HCT116 (cell line): ENCODE measurements around the gene NTHL1. TPM values are rescaled to one million over a fixed set of nuclear protein-coding genes. Genes with fewer than 3 reads are reported as not detected.

Experiments
- ATAC-seq: fragments of 200-7000 bp; cut with Tn5 transposase; 2 replicates; pipeline ENCODE4 v1.9.1; 2020; ENCODE audit warnings: mild to moderate bottlenecking, moderate library complexity
- BruUV-seq: library from RNA; stranded (reverse); fragments of 400-500 nt; replicated peaks from 2 replicates; lab custom pipeline; 2021; lab: Mats Ljungman, UMichigan
- CTCF ChIA-PET: fragments of 300-600 bp; sonication (Branson Sonifier 250); formaldehyde crosslinking; loops from one replicate; lab custom pipeline; 2021; ENCODE audit warnings: antibody characterized with exemption; lab: Charles Lee
- POLR2A ChIA-PET: fragments of 300-600, 350-600 bp; sonication (Branson Sonifier 250); formaldehyde crosslinking; loops from one replicate; lab custom pipeline; 2021; ENCODE audit warnings: antibody characterized with exemption; lab: Charles Lee
- RAD21 ChIA-PET, 2 experiments: fragments of 300-600 bp; sonication (Branson Sonifier 250); formaldehyde crosslinking; loops; one replicate each; lab custom pipeline; 2023; ENCODE audit warnings: low total read pairs in 2 of 2; ENCODE audit not compliant: uncharacterized antibody in 2 of 2, unreplicated experiment in 2 of 2, low non-redundant PET in 1 of 2; lab: Charles Lee
- DNase-seq: peaks from one replicate; pipeline ENCODE4 v3.0.0-alpha.2; 2010; ENCODE audit warnings: low read depth, low spot score
- H2AFZ ChIP-seq: fragments of 200-600 bp; shearing (Covaris generic), sonication (generic); 2 replicates; pipeline ENCODE4 v1.6.1; 2017; ENCODE audit warnings: low read depth, mixed run types, mixed read lengths, antibody characterized with exemption, low read length; ENCODE audit not compliant: poor library complexity, severe bottlenecking
- H3K27ac ChIP-seq: 2 replicates; pipeline ENCODE4 v1.5.1; 2012; ENCODE audit warnings: low read depth, low read length
- H3K27me3 ChIP-seq: fragments of 200-600 bp; sonication (generic); 2 replicates; pipeline ENCODE4 v1.6.1; 2016; ENCODE audit warnings: mixed run types, low read length, mixed read lengths; ENCODE audit not compliant: insufficient read depth
- H3K36me3 ChIP-seq, 2 experiments: fragments of 200-500 bp in 1 of 2; fragments of 200-600 bp in 1 of 2; sonication (Bioruptor generic) in 1 of 2; sonication (generic) in 1 of 2; 2 replicates each; pipeline versions ENCODE4 v1.5.1 to v1.6.1; 2014 to 2016; ENCODE audit warnings: low read length in 2 of 2, inconsistent platforms in 1 of 2, mixed read lengths in 1 of 2, mixed run types in 1 of 2; ENCODE audit not compliant: insufficient read depth in 2 of 2, control insufficient read depth in 1 of 2
- H3K4me1 ChIP-seq, 2 experiments: fragments of 200-600 bp in 1 of 2; sonication (generic) in 1 of 2; 2 replicates each; pipeline versions ENCODE4 v1.5.1 to v1.6.1; 2012 to 2017; ENCODE audit warnings: low read length in 2 of 2, inconsistent platforms in 1 of 2, mild to moderate bottlenecking in 1 of 2, mixed read lengths in 1 of 2, mixed run types in 1 of 2, moderate library complexity in 1 of 2; ENCODE audit not compliant: insufficient read depth in 2 of 2, control insufficient read depth in 1 of 2
- H3K4me2 ChIP-seq: fragments of 200-600 bp; sonication (generic); 2 replicates; pipeline ENCODE4 v1.6.1; 2017; ENCODE audit warnings: mixed run types, low read length, mixed read lengths
- H3K4me3 ChIP-seq, 2 experiments: fragments of 200-600 bp in 1 of 2; sonication (generic) in 1 of 2; replicated peaks in 1 of 2; 2 replicates each; pipeline ENCODE4 v1.5.1; 2011 to 2016; ENCODE audit warnings: low read length in 2 of 2, control low read depth in 1 of 2, low read depth in 1 of 2, mild to moderate bottlenecking in 1 of 2, mixed read lengths in 1 of 2, mixed run types in 1 of 2
- H3K79me2 ChIP-seq: fragments of 200-600 bp; sonication (generic); 2 replicates; pipeline ENCODE4 v1.6.1; 2017; ENCODE audit warnings: mild to moderate bottlenecking, mixed run types, low read length, moderate library complexity, mixed read lengths; ENCODE audit not compliant: insufficient read depth
- H3K9ac ChIP-seq: fragments of 200-600 bp; sonication (generic); 2 replicates; pipeline ENCODE4 v1.6.1; 2016; ENCODE audit warnings: low read length, mixed read lengths
- H3K9me2 ChIP-seq: fragments of 200-600 bp; sonication (generic), shearing (Covaris generic); 2 replicates; pipeline ENCODE4 v1.6.1; 2017; ENCODE audit warnings: mixed run types, mild to moderate bottlenecking, moderate library complexity; ENCODE audit not compliant: insufficient read depth
- H3K9me3 ChIP-seq, 2 experiments: fragments of 200-500 bp in 1 of 2; fragments of 200-600 bp in 1 of 2; sonication (Bioruptor generic) in 1 of 2; sonication (generic) in 1 of 2; 2 replicates each; pipeline ENCODE4 v1.6.1; 2014 to 2017; ENCODE audit warnings: low read length in 2 of 2, mixed read lengths in 2 of 2, inconsistent platforms in 1 of 2, low read depth in 1 of 2, mild to moderate bottlenecking in 1 of 2, mixed run types in 1 of 2, moderate library complexity in 1 of 2; ENCODE audit not compliant: control insufficient read depth in 1 of 2, insufficient read depth in 1 of 2
- H4K20me1 ChIP-seq: fragments of 200-600 bp; sonication (generic), shearing (Covaris generic); 2 replicates; pipeline ENCODE4 v1.6.1; 2017; ENCODE audit warnings: mixed run types, mild to moderate bottlenecking, moderate library complexity; ENCODE audit not compliant: insufficient read depth
- CBX3 ChIP-seq: IDR thresholded peaks from 2 replicates; pipeline ENCODE4 v1.6.1; 2012; ENCODE audit warnings: low read depth
- EGR1 ChIP-seq: IDR thresholded peaks from 2 replicates; pipeline ENCODE4 v1.6.1; 2012; ENCODE audit warnings: low read depth
- ELF1 ChIP-seq: IDR thresholded peaks from 2 replicates; pipeline ENCODE4 v1.6.1; 2012; ENCODE audit warnings: low read depth, borderline replicate concordance
- EZH2 ChIP-seq: fragments of 200-600 bp; sonication (generic); IDR thresholded peaks from 2 replicates; pipeline ENCODE4 v1.6.1; 2017; ENCODE audit warnings: antibody characterized with exemption, mixed run types
- EZH2phosphoT487 ChIP-seq: fragments of 200-600 bp; IDR thresholded peaks from 2 replicates; pipeline ENCODE4 v1.6.1; 2018; ENCODE audit warnings: antibody characterized with exemption, borderline replicate concordance
- JUND ChIP-seq: IDR thresholded peaks from 2 replicates; pipeline ENCODE4 v1.6.1; 2012
- POLR2AphosphoS5 ChIP-seq: IDR thresholded peaks from 2 replicates; pipeline ENCODE4 v1.6.1; 2011; ENCODE audit warnings: mild to moderate bottlenecking, low read depth, low read length, moderate library complexity
- RAD21 ChIP-seq: IDR thresholded peaks from 2 replicates; pipeline ENCODE4 v1.6.1; 2012; ENCODE audit warnings: low read depth, mild to moderate bottlenecking
- SIN3A ChIP-seq: IDR thresholded peaks from 2 replicates; pipeline ENCODE4 v1.6.1; 2012; ENCODE audit warnings: low read depth
- SRF ChIP-seq: IDR thresholded peaks from 2 replicates; pipeline ENCODE4 v1.6.1; 2012; ENCODE audit warnings: low read depth
- TCF7L2 ChIP-seq: IDR thresholded peaks from 2 replicates; pipeline ENCODE4 v1.7.0; 2011; ENCODE audit warnings: borderline replicate concordance, inconsistent platforms; ENCODE audit not compliant: insufficient read depth, insufficient read length; ENCODE audit errors: extremely low read depth
- YY1 ChIP-seq: IDR thresholded peaks from 2 replicates; pipeline ENCODE4 v1.6.1; 2011; ENCODE audit warnings: low read length, low read depth, moderate library complexity, mild to moderate bottlenecking; ENCODE audit not compliant: insufficient replicate concordance; ENCODE audit errors: extremely low read depth
- ZNF274 ChIP-seq: fragments of 200-500 bp; sonication (Bioruptor generic); IDR thresholded peaks from 2 replicates; pipeline ENCODE4 v1.6.1; 2014; ENCODE audit warnings: mild to moderate bottlenecking, low read depth, low read length, inconsistent platforms
- intact Hi-C: fragments of 100-400 bp; cut with micrococcal nuclease; formaldehyde crosslinking; loops from 2 replicates; pipeline ENCODE4 v1.10.0; 2022
- total RNA-seq: library from RNA; stranded (reverse); gene quantifications from one replicate; pipeline ENCODE4 v1.2.1, GENCODE V29; 2021; ENCODE audit not compliant: unreplicated experiment
- TF ChIP-seq, protein P1 (sequence below): IDR thresholded peaks from 2 replicates; pipeline ENCODE4 v1.6.1; 2012
- TF ChIP-seq, protein P2 (sequence below): IDR thresholded peaks from 2 replicates; pipeline ENCODE4 v1.6.1; 2012; ENCODE audit warnings: low read depth

The NTHL1 gene
- total RNA-seq, 1 experiment from 2014 or later = 40.1 TPM

DNA sequence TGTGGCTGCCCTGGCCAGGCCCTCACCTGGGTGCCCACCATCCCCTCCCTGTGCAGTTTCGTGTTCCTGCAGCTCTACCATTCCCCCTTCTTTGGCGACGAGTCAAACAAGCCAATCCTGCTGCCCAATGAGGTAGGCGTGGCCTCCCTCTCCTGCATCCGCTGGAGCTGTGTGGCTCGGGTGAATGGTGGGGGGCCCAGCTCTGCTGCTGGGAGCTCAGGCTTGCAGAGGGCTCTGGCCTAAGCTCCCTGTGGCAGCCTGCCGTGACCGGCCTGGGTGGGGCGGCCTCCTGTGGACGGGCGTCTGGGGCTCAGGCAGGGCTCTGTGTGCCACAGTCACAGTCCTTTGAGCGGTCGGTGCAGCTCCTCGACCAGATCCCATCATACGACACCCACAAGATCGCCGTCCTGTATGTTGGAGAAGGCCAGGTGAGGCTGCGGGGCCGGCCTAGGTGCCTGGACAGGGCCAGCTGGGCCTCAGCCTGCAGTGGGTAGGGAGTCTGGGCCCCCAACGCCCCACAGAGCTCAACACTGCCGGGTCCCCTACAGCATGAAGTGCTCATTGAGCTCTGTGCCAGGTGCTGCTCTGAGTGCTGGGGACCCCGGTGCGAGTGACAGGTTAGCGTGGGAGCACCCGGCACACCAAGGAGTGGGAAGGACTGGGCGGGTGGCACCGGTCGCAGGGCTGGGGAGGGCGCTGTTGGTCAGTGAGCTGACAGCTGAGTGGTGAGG, 37.4 kb upstream of the NTHL1 start (continued):
- TF ChIP-seq ELF1 (no peak), EGR1 (no peak), POLR2AphosphoS5 (no peak)

DNA sequence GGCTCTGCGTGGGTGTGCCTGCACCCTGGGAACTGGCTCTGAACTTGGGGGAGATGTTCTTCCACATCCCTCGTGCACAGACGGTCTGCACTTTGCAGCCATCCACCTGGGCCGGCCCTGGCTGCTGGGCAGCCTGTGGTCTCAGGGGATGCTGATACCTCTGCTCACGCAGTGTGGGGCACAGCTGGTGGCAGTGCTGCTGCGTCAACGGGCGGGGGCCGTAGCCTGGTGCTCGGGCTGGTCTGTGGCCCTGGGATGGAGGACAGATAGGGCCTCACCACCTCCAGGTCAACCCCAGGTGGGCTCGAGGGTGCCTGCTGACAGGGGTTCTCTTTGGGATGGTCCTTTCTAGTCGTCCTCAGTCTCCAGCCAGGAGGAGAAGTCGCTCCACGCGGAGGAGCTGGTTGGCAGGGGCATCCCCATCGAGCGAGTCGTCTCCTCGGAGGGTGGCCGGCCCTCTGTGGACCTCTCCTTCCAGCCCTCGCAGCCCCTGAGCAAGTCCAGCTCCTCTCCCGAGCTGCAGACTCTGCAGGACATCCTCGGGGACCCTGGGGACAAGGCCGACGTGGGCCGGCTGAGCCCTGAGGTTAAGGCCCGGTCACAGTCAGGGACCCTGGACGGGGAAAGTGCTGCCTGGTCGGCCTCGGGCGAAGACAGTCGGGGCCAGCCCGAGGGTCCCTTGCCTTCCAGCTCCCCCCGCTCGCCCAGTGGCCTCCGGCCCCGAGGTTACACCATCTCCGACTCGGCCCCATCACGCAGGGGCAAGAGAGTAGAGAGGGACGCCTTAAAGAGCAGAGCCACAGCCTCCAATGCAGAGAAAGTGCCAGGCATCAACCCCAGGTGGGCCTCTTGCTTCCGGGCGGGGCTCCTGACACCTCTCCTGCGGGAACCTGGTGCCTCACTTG, 36.5 kb upstream of the NTHL1 start:
- no peak overlapping the region; the same call in 1 of the 2 replicates for H3K27ac ChIP-seq
- RAD21 ChIA-PET = no interaction called here
- TF ChIP-seq EZH2 (no peak), EGR1 (no peak), ELF1 (no peak), TCF7L2 (no peak), CBX3 (no peak), EZH2phosphoT487 (no peak), RAD21 (no peak), JUND (no peak), ZNF274 (no peak), YY1 (no peak), SRF (no peak), SIN3A (no peak), POLR2AphosphoS5 (no peak)
- TF ChIP-seq, protein P1, sequence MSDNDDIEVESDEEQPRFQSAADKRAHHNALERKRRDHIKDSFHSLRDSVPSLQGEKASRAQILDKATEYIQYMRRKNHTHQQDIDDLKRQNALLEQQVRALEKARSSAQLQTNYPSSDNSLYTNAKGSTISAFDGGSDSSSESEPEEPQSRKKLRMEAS = no peak
- TF ChIP-seq, protein P2, sequence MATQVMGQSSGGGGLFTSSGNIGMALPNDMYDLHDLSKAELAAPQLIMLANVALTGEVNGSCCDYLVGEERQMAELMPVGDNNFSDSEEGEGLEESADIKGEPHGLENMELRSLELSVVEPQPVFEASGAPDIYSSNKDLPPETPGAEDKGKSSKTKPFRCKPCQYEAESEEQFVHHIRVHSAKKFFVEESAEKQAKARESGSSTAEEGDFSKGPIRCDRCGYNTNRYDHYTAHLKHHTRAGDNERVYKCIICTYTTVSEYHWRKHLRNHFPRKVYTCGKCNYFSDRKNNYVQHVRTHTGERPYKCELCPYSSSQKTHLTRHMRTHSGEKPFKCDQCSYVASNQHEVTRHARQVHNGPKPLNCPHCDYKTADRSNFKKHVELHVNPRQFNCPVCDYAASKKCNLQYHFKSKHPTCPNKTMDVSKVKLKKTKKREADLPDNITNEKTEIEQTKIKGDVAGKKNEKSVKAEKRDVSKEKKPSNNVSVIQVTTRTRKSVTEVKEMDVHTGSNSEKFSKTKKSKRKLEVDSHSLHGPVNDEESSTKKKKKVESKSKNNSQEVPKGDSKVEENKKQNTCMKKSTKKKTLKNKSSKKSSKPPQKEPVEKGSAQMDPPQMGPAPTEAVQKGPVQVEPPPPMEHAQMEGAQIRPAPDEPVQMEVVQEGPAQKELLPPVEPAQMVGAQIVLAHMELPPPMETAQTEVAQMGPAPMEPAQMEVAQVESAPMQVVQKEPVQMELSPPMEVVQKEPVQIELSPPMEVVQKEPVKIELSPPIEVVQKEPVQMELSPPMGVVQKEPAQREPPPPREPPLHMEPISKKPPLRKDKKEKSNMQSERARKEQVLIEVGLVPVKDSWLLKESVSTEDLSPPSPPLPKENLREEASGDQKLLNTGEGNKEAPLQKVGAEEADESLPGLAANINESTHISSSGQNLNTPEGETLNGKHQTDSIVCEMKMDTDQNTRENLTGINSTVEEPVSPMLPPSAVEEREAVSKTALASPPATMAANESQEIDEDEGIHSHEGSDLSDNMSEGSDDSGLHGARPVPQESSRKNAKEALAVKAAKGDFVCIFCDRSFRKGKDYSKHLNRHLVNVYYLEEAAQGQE = no peak
- H3K9me3 ChIP-seq = no peaks in the 10 kb centered on the region
- no peak overlapping the region for H2AFZ ChIP-seq
- no peaks in the 10 kb centered on the region for H3K4me1 ChIP-seq
- POLR2A ChIA-PET = no interaction called here
- H3K79me2 ChIP-seq = no peaks in the 10 kb centered on the region
- H3K4me2 ChIP-seq = no peak overlapping the region
- DNase-seq (no peak), ATAC-seq (no peak)
- H3K36me3 ChIP-seq = peaks cover 3 to 7% of the 10 kb centered on the region in 2 experiments; a peak in 2 of 4 replicates
- CTCF ChIA-PET = no interaction called here
- no peak overlapping the region for H3K4me3 ChIP-seq
- intact Hi-C loops = no loop called here
- no TSS peak for BruUV-seq
- H3K27me3 ChIP-seq = no peaks in the 10 kb centered on the region
- no peaks in the 10 kb centered on the region for H3K9me2 ChIP-seq
- no peak overlapping the region for H3K9ac ChIP-seq
- no peaks in the 10 kb centered on the region for H4K20me1 ChIP-seq
